HG03103 (cell line): Measurements from ENCODE around the gene HOXA11.

ENCODE experiments used
- ATAC-seq: cut with Tn5 transposase; IDR thresholded peaks from one replicate; pipeline ENCODE4 v1.9.1; 2021; ENCODE audit warnings: low read depth; ENCODE audit not compliant: unreplicated experiment

The HOXA11 gene

GRCh38 chr7:27138472-27138871 lies 46.6 kb downstream of the HOXA11 start:
- ATAC-seq = no peak

DNA sequence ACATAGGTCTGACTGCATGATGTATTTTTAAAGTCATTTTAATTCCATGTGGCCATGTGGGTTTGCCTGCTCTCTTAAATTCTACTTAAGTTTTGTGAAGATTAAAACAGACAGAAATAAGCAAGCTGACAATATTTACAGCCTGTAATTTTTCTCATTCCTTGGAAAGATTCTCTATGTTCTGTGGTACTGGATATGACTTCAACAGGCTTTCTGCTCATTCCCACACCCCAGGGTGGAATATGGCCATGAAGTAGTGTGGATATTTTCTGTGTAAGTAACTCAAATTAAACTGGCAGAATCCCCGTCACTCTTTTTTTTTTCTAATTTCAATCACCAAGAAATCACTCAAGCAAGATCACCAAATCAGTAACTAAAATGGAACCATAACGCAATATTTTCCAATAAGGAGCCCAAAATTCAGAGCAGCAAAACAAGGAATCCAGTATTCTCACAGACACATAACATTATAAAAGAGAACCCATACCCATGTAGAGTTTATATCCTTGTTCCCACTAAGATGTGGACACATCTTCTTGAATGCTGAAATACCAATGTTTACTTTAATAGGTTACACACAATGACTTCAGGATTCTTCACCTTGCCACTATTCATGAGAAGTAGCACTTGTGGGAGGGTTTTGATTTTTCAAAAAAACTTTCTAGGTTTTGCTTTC lies 47.3 kb downstream of the HOXA11 start:
- ATAC-seq = no peak

DNA sequence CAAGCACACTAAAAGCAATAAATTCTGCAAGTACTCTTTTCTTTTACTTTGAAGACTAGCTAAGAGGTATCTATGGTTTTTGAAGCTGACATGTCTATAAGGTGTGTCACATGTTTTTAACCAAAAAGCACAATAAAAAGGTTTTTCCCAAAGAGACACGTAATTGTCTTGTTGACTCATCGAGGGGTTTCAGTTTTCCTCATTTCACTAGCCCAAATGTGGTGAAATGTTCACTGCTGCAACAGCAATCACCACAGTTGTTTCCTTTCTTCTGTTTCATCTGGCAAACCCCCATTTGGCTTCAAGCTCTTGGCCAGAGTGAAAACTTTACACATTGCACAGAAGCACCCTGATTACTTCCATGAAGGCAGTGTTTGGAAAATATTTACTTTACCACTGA lies 50.6 kb downstream of the HOXA11 start:
- no peak for ATAC-seq

DNA sequence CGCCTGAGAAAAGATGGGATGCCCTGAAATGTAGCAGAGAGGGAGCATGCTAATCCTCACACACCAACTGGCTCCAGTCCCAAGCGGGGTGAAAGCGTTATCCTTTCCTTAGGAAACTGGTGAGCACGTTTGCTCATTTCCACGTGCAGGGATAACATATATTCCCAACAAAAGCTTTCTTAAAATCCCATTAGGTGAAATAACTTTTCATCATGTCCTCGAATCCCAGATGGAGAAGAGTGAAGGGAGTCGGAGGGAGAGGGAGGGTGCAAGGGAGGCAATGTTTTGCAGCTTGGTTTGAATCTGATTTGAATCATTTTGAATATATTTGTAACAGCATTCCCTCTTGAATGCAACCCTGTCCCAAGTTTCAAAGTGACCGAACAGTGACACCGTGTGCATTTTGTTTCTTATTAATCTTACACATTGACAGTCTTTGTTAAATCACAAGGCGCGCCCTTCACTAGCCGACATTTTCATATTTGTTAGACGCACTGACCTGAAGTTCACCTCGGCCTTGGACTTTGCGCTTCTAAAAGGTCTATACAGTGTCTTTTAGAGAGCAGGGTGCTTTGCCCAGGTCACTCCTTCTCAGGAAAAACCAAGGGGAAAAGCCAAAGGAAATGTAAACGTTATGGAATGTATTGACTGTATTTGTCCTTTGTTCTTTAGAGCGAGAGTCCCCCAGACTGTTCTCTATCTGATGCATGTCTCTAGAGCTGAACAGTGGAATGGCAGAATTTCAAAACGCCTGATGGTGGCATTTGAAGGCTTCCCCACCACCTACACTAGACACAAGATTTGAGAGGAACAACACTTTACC lies 51.4 kb downstream of the HOXA11 start:
- no peak for ATAC-seq

DNA sequence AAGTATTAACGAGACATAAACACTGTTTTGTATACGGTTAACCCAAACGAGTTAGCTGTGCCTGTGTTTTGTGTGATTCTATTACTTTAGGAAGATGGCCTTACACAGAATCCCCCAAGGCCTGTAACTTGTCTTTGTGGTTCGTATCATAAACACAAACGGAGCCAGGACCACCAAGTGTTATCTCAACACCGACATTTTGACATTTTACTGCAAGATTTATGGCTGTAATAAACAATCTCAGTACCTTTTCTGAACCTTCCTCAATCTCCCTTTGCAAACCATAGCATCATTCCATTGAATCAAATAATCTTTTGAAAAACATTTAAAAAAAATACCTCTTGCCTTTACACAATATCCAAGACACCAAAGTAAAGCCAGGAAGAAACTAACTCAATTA lies 52.1 kb downstream of the HOXA11 start:
- no peak for ATAC-seq

DNA sequence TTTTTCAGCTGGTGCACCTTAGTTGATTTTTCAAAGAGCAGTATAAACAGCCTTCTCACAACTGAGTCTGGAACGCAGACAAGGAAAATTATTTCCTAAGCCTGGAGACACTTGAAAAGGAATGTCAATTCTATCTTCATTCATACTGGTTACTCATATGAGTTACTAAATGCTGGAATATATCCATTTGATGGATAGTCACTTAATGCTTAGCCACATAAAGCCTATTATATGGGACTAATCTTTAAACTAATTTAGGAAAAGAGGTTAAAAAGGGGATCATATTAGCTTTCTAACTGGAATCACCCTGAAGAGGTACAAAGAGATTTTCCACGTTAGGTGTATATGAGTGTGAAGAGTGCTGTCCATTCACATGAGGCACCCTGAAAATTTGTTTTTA lies 52.8 kb downstream of the HOXA11 start:
- ATAC-seq = no peak

DNA sequence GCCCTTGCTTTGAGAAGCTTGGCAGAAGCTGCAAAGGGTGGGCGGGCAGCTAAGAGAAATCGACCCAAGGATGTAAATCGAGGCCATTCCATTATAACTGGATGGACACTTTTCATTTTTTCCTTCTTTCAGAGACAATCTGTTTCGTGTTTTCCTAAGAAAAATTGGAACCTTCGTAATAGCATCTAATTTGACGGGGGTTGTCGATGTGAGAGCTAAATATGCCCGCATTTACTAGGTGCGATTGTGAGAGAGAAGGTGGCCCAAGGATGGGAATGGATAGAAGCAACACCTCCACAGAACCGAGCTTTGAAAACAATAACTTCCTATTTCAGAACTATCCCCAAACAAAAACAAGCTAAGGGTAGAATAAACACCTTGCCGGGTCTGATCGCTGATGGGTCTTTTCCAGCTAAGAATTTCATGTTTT lies 53.6 kb downstream of the HOXA11 start:
- ATAC-seq = no peak
